Stimulated activated CD4-positive, alpha-beta T cell treated with anti-CD3 and anti-CD28 coated beads, Interleukin-1b, Interleukin-23, amount 100 ng/mL, for 24 hours (primary cell): ENCODE results near the gene ERCC4.
"Not testable (repeated sequence)": the region's sequence is repeated elsewhere in the genome, so short reads cannot be mapped to it uniquely, and the experiment has no call there.

ENCODE experiments used
- DNase-seq, 4 experiments: peaks; one replicate each; pipeline ENCODE4 v3.0.0-alpha.2; 2020; ENCODE audit warnings: low read depth in 4 of 4, low spot score in 1 of 4

Gene ERCC4

DNA sequence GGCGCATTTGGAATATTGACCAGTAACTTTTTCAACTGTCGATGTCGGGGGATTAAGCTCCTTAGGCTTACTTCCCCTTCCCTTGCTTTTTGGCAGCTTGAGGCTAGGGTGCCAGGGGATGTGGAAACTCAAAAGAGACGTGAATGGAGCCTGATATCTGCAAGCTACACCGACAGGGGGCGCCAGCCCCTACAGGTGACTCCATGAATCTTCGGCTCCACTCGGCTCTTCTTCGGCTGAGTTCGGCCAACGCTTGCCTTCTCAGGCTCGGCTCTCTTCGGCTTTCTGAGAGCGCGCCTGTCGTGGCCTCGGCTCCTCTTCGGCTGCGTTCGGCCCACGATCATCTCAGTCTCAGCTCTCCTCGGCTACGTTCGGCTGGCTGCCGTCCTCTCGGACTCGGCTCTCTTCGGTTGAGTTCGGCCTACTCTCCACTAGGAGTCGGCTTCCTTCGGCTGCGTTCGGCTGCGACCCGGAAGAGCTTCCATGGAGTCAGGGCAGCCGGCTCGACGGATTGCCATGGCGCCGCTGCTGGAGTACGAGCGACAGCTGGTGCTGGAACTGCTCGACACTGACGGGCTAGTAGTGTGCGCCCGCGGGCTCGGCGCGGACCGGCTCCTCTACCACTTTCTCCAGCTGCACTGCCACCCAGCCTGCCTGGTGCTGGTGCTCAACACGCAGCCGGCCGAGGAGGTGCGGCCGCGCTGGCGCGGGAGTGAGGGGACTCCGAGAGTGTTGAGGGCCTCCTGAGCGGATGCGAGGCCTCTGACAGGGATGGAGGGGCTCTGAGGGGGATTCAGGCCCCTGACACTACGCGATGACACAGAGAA is at the start of gene ERCC4:
ERCC4 (plus strand) TSS at position 472 of the 827 bp plus-strand sequence; CDS start at position 484, 12 bp downstream.
- DNase-seq = peak; percentile 96 to 99 (median 98)

DNA sequence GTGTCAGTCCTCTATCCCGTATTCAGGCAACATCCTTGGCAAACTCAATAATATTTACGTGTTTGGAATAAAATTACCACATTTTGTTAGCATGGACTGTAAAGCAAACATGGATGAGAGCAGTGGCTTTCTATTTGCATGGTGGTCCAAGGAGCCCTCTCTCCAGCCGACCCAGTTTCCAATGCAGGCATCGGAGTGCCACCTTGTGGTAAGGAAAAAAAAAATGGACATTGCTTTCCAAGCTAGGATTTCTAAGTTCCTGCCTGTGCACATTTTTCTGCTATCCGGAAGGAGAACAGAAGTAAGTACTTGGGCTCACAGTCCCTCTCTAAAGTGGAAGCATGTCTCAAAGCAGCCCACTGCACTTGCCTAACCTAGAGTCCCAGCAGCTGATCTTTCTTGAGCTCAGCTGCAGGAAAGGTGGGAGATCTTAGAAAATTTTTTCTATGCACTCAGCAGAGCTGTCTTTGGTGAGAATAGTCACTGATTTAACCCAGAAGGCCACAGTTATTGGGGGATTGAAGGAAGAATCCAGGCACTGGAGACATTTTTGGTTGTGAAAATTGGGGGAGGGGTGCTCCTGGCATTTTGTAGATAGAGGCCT is 46.0 kb upstream of the ERCC4 start:
- no peak for DNase-seq

DNA sequence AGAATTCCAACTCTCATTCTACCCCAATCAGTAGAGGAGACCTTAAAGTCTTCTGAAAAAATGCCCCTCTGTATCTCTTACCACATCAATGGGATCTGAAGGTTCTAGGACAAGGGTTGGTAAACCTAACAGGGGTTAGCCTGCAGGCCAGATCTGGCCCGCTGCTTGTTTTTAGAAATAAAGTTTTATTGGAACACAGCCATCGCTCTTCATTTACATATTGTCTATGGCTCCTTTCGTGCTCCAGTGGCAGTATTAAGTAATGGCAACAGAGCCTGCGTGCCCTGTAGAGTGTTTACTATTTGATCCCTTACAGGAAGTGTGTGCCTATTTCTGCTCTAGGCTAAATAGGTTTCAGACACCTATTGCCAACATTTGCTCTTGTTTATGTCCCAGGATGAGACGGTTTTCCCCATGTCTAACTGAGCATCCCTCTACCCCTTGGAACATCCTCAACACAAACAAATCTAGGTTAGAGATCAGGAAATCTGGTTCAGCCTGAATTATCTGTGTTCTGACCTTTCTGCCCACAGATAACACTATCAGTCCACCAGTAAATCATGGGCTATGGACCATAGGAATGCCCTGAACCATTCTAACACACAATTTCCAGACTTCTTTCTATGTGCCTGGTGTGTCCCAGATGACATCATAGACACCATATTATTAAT is 44.2 kb upstream of the ERCC4 start:
- DNase-seq = no peak

DNA sequence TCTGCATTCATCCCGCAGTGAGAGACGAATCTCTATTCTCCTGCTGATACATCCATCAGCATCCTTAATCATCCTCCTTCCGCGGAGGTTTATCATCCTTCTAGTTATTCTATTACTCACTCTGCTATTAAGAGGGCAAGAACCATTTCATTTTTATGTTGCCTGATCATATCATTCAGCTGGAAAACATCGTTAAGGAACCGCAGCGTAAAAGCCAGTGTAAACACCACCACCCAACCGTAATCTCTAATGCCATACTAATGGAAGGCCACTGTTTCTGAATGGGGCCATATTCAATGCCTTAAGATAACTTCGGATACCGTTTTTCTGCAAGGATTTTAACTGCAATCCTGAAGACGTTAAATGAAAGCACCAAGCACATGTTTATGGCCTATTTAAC is 36.7 kb upstream of the ERCC4 start:
- no peak for DNase-seq

GRCh38 chr16:13883881-13884280 is 36.1 kb upstream of the ERCC4 start:
- DNase-seq = no peak

DNA sequence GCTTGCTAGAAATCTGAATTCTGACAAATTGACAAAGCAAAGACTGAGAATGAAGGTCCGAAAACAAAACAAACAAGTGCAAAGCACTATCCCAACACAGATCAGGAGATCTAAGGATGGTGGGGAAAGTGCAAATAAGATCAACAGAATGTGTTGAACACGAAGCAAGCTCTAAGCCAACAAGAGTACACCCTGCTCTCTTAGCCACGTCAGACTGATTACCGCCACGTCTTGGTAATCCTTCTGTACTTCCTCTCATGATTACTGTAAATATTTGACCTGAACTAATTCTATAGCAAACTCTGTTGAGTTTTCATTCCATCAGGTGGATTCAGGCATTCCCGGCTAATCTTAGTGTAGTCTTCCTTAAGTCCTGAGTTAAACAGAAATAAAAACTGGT is 34.3 kb upstream of the ERCC4 start:
- no peak for DNase-seq

DNA sequence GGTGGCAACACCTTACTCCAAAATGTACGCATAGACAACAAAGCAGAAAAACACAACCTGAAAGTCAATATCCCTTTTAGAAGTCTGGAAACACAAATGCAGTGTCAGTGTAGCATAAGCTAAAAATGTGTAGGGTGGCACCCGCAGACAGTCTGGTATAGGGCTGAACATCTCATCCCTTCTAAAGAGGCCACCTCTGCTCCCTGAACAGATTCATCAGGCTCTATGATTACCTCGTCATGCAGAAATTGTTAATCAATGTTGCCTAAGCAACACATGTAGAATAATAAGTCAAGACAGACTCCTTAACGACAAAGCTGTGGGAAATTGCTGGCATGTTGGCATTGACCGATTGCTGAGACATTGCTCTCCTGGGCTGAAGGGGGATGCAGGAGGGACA is 33.3 kb upstream of the ERCC4 start:
- no peak for DNase-seq

- DNase-seq = not testable (repeated sequence)
Observed at GRCh38 chr16:13889323-13889722, 30.6 kb upstream of the ERCC4 start.

GRCh38 chr16:13892301-13892700 is 27.7 kb upstream of the ERCC4 start:
- DNase-seq = no peak

DNA sequence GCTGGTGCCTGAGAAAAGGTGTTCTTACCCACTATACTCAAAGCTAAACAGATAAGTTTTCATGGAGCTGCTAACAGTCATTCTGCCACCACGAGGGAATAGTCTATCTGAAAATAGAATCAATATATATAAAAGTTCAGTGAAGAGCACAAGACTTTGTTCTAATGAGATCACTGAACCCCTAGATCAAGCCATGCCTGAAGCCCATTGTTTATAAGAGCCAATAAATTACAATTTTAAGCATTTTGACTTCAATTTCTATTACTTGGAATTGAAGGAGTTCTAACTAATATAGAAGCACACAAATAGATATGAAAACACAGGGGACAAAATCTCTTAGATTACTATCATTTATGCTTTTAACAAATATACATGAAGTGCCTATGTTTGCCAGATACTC is 24.4 kb upstream of the ERCC4 start:
- DNase-seq = no peak

DNA sequence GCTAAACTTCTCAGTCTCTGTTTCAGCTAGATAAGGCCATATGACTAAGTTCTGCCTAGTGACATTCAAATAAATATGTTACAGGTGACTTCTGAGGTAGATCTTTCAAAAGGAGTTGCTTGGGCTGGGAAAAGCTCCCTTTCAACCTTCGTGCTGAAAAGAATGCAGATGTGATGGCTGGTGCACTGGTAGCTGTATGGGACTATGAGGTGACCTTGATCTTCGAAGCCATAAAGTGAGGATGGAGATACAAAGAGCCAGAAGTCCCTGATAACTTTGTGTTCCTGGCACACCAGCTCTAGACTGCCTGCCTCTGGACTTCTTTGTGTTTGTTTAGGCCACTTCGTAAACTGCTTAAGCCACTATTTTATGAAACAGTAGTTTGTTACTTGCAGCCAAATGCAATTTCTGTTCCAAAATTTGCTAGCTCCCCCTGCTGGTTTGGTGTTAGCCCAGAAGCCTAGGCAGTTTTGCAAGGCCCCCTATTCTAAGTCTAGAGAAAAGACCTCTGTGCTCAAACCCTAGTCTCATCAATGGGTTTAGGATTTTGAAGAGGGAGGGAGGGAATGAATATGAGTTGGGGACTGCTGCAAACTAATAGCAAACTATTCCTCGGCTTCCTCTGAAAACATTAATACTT is 23.3 kb upstream of the ERCC4 start:
- no peak for DNase-seq

DNA sequence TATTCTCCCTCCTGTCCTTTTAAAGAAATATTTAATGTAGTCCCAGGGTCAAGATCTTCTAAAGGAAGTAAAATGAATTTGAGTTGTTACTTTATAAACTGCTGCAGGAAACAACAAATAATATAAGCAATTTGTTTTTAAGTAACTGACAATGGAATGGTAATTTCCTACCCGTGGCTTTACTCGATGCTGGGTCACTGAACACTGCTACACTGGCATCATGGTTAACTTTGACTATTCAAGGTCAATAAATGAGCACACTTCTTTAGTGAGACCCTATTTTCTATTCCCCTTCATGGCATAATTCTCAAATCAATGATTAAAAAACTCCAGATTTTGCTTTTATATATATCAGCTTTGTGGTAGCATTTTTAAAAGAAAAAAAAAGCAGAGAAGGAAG is 22.1 kb upstream of the ERCC4 start:
- no peak for DNase-seq

DNA sequence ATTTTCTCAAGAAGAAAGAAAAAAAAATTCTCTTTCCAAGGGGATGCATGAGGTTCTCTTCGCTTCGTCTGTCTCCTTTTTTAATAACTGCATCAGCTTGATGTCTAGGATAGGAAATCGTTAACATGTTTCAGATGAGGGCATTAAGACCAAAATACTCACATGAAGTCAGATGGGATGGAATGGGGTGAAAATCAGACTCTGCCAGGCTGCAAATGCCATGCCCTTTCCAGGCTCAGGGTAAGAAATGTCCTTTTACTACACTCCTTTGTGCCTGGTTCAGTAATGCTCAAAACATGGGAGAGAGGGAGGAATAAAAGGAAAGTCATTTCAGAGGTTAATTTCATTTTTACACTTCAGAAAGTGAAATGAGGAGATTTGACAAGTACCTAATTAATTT is 21.7 kb upstream of the ERCC4 start:
- DNase-seq = no peak

DNA sequence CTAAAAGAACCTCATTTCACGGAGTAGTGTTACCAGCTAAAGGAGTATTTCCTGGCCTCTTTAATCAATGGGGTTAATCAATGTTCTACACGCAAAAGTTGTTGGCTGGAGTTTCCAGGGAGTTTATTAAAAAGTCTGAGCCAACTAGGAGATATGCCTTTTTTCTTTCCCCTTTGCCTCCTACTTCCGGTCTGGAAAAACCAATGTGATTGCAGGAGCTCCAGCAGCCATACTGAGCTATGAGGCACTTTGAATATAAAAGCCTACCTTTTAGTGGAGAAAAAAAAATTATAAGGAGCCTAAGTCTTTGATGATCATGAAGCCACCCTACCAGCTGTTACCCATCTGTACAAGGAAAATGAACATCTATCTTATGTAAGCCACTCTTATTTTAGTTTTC is 17.9 kb upstream of the ERCC4 start:
- no peak for DNase-seq

GRCh38 chr16:13902677-13903076 is 17.3 kb upstream of the ERCC4 start:
- no peak for DNase-seq

DNA sequence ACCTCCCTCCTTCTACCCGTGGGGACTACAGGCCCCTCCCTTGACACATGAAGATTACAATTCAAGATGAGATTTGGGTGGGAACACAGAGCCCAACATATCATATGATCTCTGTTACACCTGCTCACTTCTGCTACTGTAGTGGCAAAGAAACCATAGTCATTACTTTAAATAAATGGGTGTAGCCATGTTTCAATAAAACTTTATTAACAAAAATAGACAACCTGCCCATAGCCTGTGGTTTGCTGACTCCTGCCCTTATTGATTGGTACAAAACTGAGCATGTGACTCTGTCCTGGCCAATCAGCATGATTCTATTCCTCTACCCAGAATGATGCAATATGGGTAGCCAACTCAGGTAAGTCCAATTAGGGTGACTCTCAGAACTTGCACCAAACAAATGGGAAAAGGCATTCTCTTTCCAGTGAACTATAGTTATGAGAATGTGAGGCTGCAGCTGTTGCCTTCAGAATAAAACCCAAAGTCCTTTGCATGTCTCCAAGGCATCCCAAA is 15.7 kb upstream of the ERCC4 start:
- no peak for DNase-seq

GRCh38 chr16:13904822-13905221 is 15.1 kb upstream of the ERCC4 start:
- not testable (repeated sequence) for DNase-seq

GRCh38 chr16:13906168-13907089 is 13.5 kb upstream of the ERCC4 start:
- DNase-seq = no peak

GRCh38 chr16:13907431-13907830 is 12.5 kb upstream of the ERCC4 start:
- DNase-seq = no peak

DNA sequence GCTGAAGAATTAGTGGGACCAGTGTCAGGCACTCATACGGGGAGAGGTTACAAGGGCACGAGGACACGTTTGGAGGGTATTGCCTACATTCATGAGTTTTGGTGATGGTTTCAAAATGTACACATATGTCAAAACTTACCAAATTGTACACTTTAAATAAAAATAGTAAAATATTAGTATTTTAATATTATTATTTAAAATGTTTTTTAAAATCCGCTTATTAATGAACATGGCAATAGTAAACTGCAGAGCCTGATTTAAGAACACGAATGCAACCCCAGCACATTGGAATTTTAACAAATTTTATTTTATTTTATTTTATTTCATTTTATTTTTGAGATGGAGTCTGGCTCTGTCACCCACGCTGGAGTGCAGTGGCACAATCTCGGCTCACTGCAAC is 10.9 kb upstream of the ERCC4 start:
- no peak for DNase-seq
